Peyer's patch (tissue), 4 donors: ENCODE data around the gene UGT1A3.

Experiments used
- CTCF ChIP-seq, 6 experiments: fragments of 450-650 bp in 4 of 6; fragments of 200-600 bp in 2 of 6; sonication (generic) in 1 of 6; IDR thresholded peaks; one replicate each; pipeline ENCODE4 v1.5.1; 2017 to 2019; ENCODE audit warnings: antibody characterized with exemption in 6 of 6, mild to moderate bottlenecking in 3 of 6, moderate library complexity in 1 of 6
- POLR2A ChIP-seq, 2 donors: fragments of 450-650 bp; IDR thresholded peaks; one replicate each; pipeline ENCODE4 v1.5.1; 2017; ENCODE audit warnings: antibody characterized with exemption in 2 of 2, mild to moderate bottlenecking in 2 of 2, moderate library complexity in 2 of 2

- TF ChIP-seq CTCF (IDR thresholded peaks at IDR 0.05), result no peak
- no peak for TF ChIP-seq POLR2A (IDR thresholded peaks at IDR 0.05)
Observed at GRCh38 chr2:233778030-233778429, 49.2 kb downstream of the UGT1A3 start, which contains the start of gene MROH2A.
